Measurements from ENCODE around the gene ZNF830.

DNA sequence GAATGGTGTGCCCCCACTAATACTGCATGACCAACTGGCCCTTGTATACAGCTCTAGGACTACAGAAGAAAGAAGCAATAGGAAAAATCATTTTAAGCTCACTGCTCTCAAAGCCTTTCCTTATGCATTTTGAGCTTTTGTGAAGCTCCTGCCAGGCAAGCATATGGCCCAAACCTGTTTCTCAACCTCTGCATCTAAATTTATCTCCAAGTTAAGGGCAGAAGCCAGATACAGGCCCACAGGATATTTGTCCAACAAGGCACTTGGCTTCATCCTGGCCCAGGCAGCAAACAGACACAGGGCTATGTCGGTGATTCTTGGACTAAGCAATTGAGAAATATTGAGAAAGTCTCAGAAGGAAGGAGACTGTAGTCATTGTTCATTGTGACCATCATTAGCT lies 44.0 kb upstream of the ZNF830 start:
- TF ChIP-seq, protein P1, sequence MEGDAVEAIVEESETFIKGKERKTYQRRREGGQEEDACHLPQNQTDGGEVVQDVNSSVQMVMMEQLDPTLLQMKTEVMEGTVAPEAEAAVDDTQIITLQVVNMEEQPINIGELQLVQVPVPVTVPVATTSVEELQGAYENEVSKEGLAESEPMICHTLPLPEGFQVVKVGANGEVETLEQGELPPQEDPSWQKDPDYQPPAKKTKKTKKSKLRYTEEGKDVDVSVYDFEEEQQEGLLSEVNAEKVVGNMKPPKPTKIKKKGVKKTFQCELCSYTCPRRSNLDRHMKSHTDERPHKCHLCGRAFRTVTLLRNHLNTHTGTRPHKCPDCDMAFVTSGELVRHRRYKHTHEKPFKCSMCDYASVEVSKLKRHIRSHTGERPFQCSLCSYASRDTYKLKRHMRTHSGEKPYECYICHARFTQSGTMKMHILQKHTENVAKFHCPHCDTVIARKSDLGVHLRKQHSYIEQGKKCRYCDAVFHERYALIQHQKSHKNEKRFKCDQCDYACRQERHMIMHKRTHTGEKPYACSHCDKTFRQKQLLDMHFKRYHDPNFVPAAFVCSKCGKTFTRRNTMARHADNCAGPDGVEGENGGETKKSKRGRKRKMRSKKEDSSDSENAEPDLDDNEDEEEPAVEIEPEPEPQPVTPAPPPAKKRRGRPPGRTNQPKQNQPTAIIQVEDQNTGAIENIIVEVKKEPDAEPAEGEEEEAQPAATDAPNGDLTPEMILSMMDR (IDR thresholded peaks at IDR 0.05; ENCODE audit: low read depth, low read length, poor library complexity, severe bottlenecking) = no peak
- TF ChIP-seq EZH2phosphoT487 (IDR thresholded peaks at IDR 0.05; ENCODE audit: borderline replicate concordance, low read length) = no peak

Measured in DOHH2 (cell line).